Measurements from ENCODE around the gene ELMO1.

- no peak for TF ChIP-seq EZH2 (IDR thresholded peaks at IDR 0.05; ENCODE audit: borderline replicate concordance, low read depth, low read length, poor library complexity, severe bottlenecking)
- no peak for TF ChIP-seq CTCF (conservative IDR thresholded peaks at IDR 0.05; ENCODE audit: low read depth, low read length)
Observed at GRCh38 chr7:37198041-37198905, 250.4 kb downstream of the ELMO1 start.

All from A673 (cell line).